ENCODE data around the gene PKN2. TPM values are rescaled to one million over a fixed set of nuclear protein-coding genes. Genes with fewer than 3 reads are reported as not detected.

Gene PKN2
- total RNA-seq, 1 experiment from 2014 or later, result 74.1 TPM

DNA sequence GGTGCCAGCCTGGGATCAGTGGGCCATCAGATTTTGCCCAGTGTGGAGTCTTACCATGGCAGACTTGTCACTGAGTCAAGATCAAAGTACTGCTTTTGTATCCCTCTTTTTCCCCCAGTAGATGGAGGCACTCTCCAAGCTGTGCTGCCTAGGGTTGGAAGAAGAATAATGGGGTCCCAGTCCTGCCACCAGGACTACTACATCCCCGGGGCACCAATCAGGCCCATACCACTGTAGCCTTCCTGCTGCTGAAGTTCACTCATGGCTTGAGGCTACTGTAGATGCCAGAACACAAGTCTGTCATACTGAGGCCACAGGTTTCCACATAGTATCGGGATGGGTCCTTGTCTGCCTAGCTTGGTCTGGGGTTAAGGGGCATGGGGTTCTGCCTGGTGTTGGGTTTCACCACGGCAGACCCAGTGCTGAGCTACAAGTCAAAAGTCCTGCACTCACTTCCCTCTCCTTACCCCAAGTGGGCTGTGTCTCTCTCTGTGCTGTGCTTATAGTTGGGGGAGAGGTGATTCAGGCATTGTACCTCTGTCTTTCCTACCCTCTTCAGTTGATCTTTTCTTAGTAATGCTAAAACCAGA, 53.4 kb downstream of the PKN2 start:
- no peak overlapping the region for H3K4me3 ChIP-seq (ENCODE audit: low read depth in 2 of 2, low read length in 2 of 2)
- BruUV-seq (replicated peaks), result no TSS peak
- no peaks in the 10 kb centered on the region for H3K27me3 ChIP-seq (ENCODE audit: control insufficient read depth, insufficient read depth, low read length)
- TF ChIP-seq SIN3A (IDR thresholded peaks at IDR 0.05; ENCODE audit: borderline replicate concordance, insufficient read depth, low read depth, low read length), result no peak
- no peak for TF ChIP-seq TCF7L2 (IDR thresholded peaks at IDR 0.05; ENCODE audit: low read depth, low read length)
- TF ChIP-seq, protein P1, sequence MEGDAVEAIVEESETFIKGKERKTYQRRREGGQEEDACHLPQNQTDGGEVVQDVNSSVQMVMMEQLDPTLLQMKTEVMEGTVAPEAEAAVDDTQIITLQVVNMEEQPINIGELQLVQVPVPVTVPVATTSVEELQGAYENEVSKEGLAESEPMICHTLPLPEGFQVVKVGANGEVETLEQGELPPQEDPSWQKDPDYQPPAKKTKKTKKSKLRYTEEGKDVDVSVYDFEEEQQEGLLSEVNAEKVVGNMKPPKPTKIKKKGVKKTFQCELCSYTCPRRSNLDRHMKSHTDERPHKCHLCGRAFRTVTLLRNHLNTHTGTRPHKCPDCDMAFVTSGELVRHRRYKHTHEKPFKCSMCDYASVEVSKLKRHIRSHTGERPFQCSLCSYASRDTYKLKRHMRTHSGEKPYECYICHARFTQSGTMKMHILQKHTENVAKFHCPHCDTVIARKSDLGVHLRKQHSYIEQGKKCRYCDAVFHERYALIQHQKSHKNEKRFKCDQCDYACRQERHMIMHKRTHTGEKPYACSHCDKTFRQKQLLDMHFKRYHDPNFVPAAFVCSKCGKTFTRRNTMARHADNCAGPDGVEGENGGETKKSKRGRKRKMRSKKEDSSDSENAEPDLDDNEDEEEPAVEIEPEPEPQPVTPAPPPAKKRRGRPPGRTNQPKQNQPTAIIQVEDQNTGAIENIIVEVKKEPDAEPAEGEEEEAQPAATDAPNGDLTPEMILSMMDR (IDR thresholded peaks at IDR 0.05), result no peak
- TF ChIP-seq REST (IDR thresholded peaks at IDR 0.05; ENCODE audit: insufficient read depth in 1 of 2, low read depth in 2 of 2, low read length in 1 of 2), result no peak
- no peak for TF ChIP-seq POLR2AphosphoS5 (IDR thresholded peaks at IDR 0.05; ENCODE audit: low read depth, low read length)
- H3K9me3 ChIP-seq (ENCODE audit: control insufficient read depth, insufficient read depth, low read depth, low read length), result peaks cover 8% of the 10 kb centered on the region; the same call in 1 of the 2 replicates
- peaks cover 7% of the 10 kb centered on the region for H3K4me1 ChIP-seq (ENCODE audit: control insufficient read depth, insufficient read depth, low read length)
- ChIA-PET POLR2A (no interaction called here), CTCF (no interaction called here)
- peaks cover 2% of the 10 kb centered on the region; the same call in 1 of the 2 replicates for H3K36me3 ChIP-seq (ENCODE audit: control insufficient read depth, insufficient read depth, low read length)
- intact Hi-C loops (cut with micrococcal nuclease; ENCODE audit: unreplicated experiment) (no loop called here), in situ Hi-C loops (cut with HindIII; ENCODE audit: low pct_unique_long_range_greater_than_20kb, low sequenced_read_pairs) (no loop called here)
- DNase-seq (ENCODE audit: low read depth, low spot score) (no peak), ATAC-seq (peak; percentile 44)
- no peak overlapping the region for H3K27ac ChIP-seq (ENCODE audit: low read length)

DNA sequence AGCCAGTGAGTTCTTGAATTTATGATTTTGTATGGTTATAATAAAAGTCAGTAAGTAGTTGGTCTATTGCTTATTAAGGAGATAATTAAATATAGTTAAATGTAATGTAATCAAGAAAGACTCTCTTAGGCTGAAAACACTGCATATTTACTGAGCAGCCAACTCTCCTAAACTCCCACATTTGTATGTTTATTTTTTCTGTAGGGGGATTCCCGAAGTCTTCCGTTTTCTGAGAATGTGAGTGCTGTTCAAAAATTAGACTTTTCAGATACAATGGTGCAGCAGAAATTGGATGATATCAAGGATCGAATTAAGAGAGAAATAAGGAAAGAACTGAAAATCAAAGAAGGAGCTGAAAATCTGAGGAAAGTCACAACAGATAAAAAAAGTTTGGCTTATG, 56.7 kb downstream of the PKN2 start:
- Histone ChIP-seq H3K27ac (ENCODE audit: low read length) (no peak overlapping the region), H3K27me3 (ENCODE audit: control insufficient read depth, insufficient read depth, low read length) (no peaks in the 10 kb centered on the region), H3K9me3 (ENCODE audit: control insufficient read depth, insufficient read depth, low read depth, low read length) (peaks cover 1% of the 10 kb centered on the region; the same call in 1 of the 2 replicates), H3K4me3 (ENCODE audit: low read depth in 2 of 2, low read length in 2 of 2) (no peak overlapping the region), H3K4me1 (ENCODE audit: control insufficient read depth, insufficient read depth, low read length) (peaks cover 7% of the 10 kb centered on the region), H3K36me3 (ENCODE audit: control insufficient read depth, insufficient read depth, low read length) (peaks cover 6% of the 10 kb centered on the region)
- POLR2A ChIA-PET, result interaction anchor here (0.6 kb wide), 1 partner anchor 251 kb away, joined by 4 read pairs; no protein-coding TSS in a partner anchor
- no peak for DNase-seq (ENCODE audit: low read depth, low spot score)
- in situ Hi-C loops (cut with HindIII; ENCODE audit: low pct_unique_long_range_greater_than_20kb, low sequenced_read_pairs) (no loop called here), intact Hi-C loops (cut with micrococcal nuclease; ENCODE audit: unreplicated experiment) (no loop called here)
- TF ChIP-seq SIN3A (IDR thresholded peaks at IDR 0.05; ENCODE audit: borderline replicate concordance, insufficient read depth, low read depth, low read length) (no peak), POLR2AphosphoS5 (IDR thresholded peaks at IDR 0.05; ENCODE audit: low read depth, low read length) (no peak), TCF7L2 (IDR thresholded peaks at IDR 0.05; ENCODE audit: low read depth, low read length) (no peak), REST (IDR thresholded peaks at IDR 0.05; ENCODE audit: insufficient read depth in 1 of 2, low read depth in 2 of 2, low read length in 1 of 2) (no peak)
- TF ChIP-seq, protein P1 (IDR thresholded peaks at IDR 0.05), result no peak
- BruUV-seq (replicated peaks), result no TSS peak
- CTCF ChIA-PET, result no interaction called here
- ATAC-seq, result no peak
